GM10248 (cell line): Measurements from ENCODE around the gene SAMHD1.

Experiments used
- CTCF ChIA-PET: fragments of 300-600 bp; sonication (Branson Sonifier 250); formaldehyde crosslinking; extraction: SDS; loops from one replicate; lab custom pipeline; 2021; ENCODE audit warnings: antibody characterized with exemption; lab: Yijun Ruan, JAX
- POLR2A ChIA-PET: fragments of 350-650 bp; sonication (Branson Sonifier 250); formaldehyde crosslinking; extraction: SDS; loops from one replicate; lab custom pipeline; 2020; ENCODE audit warnings: antibody characterized with exemption; lab: Yijun Ruan, JAX
- DNase-seq: peaks from one replicate; pipeline ENCODE4 v3.0.0; 2012; ENCODE audit errors: extremely low spot score
- TF ChIP-seq, protein P1 (sequence below): IDR thresholded peaks from 2 replicates; pipeline ENCODE4 v1.5.1; 2012; ENCODE audit warnings: mild to moderate bottlenecking, low read depth; ENCODE audit errors: extremely low read depth, missing control alignments, control extremely low read depth

The SAMHD1 gene

DNA sequence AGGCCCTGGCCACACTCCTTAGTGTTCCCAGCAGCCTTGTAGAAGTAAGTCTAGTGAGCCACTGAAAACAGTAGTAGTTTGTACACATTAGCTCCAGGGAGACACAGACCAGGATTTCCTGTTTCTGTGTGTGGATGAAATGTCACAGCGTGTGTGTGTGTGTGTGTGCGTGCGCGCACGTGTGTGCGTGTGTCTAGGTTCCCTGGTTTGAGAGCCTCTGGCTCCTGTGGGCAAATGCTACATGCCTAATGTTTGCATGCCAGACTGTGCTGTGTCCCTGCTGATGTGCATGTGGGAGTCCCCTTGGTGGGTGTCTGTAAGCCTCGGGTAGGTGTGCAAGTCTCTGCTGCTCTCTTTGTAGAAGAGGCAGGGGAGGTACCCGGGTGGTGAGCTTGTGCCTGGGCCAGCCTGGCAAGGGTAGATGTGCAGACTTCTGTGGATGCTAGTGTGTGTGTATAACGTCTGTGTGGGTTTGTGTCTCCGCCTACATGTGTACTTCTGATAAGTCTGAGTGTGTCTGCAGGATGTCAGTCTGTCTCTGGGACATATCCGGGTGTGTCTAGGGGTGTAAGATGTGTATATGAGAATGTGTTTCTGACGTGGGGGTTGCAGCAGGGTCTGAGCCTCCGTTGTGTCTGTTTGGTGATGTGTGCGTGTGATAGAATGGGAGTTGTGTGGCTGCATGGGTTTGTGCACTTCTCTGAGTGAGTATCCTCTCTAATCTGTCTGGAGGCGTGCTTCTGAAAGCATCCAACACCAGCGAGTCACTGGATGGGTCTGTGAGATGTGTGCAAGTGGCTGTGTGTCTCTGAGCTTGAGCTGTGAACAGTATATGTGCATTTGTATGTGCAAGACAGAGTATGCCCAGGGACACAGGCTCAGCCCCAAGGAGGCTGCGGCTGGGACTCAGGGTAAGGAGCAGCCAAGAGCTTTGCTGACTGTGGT lies 94.5 kb downstream of the SAMHD1 start:
- DNase-seq: no peak
- TF ChIP-seq, protein P1, sequence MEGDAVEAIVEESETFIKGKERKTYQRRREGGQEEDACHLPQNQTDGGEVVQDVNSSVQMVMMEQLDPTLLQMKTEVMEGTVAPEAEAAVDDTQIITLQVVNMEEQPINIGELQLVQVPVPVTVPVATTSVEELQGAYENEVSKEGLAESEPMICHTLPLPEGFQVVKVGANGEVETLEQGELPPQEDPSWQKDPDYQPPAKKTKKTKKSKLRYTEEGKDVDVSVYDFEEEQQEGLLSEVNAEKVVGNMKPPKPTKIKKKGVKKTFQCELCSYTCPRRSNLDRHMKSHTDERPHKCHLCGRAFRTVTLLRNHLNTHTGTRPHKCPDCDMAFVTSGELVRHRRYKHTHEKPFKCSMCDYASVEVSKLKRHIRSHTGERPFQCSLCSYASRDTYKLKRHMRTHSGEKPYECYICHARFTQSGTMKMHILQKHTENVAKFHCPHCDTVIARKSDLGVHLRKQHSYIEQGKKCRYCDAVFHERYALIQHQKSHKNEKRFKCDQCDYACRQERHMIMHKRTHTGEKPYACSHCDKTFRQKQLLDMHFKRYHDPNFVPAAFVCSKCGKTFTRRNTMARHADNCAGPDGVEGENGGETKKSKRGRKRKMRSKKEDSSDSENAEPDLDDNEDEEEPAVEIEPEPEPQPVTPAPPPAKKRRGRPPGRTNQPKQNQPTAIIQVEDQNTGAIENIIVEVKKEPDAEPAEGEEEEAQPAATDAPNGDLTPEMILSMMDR: no peak
- ChIA-PET POLR2A (no interaction called here), CTCF (interaction anchor here (0.8 to 7.4 kb wide), 7 partner anchors 10 to 83 kb away, joined by 3 to 50 read pairs (median 3); partner anchors contain the start of genes DSN1 and TLDC2)

DNA sequence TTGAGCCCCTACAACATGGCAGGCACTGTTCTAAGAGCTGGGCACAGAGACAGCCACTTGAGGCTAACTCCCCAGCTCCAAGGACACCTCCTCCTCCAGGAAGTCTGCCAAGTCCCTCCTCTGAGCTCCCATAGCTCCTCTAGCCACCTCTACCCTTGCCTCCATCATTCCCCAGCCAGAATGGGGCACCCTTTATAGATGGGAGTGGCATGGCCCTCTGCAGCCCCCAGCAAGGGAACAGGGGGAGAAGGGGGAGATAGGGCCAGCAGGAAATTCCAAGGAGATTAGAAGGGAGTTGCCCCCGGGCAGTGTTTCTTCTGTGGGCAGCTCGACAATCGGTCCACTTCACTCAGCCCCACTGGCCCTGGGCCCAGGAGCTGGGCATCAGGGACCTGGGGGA lies 95.3 kb downstream of the SAMHD1 start:
- POLR2A ChIA-PET: no interaction called here
- no peak for DNase-seq
- TF ChIP-seq, protein P1: no peak
- CTCF ChIA-PET: interaction anchor here (0.8 to 7.4 kb wide), 6 partner anchors 11 to 82 kb away, joined by 3 to 50 read pairs (median 4); partner anchors contain the start of genes DSN1 and TLDC2

DNA sequence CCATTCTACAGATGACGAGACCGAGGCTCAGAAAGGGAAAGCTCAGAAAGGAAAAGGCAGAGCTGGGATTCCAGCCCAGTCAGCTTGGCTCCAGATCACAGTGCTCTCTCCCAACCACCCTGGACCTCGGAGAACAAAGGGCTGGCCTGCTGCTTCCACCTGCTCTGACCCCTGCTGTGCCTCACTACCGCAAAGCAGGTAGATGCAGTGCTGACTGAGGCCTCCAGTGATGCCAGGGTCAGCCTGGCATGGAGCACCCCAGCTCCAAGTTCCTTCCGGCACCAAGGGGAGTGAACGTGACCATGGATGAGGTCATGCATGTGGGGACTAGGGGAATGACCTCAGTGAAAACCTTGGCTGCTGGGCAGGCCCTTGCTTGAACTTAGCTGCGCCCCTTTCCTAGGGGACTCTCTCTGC lies 96.3 kb downstream of the SAMHD1 start:
- POLR2A ChIA-PET: no interaction called here
- CTCF ChIA-PET: interaction anchor here (1.1 to 7.4 kb wide), 6 partner anchors 9 to 47 kb away, joined by 3 to 50 read pairs (median 5); partner anchors contain the start of gene TLDC2
- DNase-seq: no peak
- TF ChIP-seq, protein P1: no peak

DNA sequence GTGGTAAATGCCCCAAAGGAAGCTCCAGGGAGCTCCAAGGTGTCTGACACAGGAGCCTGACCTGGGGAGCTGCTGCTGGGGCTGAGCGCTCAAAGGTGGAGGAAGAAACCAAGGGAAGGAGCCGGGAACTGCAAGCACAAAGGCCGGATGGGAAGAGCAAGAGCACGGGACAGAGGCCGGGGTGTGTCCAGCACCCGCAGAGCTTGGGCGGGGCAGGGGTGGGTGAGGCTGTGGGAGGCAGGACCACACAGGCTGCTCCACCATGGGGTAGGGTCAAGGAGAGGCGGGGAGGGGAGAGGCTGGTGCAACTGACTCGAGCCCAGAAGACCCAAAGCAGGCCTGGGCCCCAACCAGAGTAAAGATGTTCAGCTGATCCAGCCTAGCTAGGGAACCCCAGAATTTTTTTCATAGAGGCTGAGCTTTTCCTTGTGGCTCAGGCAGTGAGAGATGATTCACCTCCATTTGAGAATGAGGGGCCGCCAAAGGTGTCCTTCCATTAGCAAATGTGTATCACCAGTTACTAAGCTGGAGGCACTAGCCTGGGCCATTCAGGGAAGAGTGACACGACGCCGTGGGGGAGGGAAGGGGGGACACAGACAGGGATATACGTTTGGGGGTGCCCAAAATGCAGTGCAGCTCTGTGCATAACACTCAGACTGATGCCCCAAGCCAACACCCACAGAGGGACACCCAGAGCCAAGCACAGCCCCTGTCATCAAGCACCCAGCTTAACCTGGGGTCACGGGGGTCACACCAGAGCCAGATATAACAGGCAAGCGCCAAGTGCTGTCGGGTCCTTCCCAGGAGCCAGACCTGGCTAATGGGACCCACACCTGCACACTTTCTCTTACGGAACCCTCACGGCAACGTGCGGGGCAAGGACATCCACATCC lies 96.9 kb downstream of the SAMHD1 start:
- TF ChIP-seq, protein P1: no peak
- DNase-seq: no peak
- ChIA-PET CTCF (interaction anchor here (0.7 to 7.4 kb wide), 8 partner anchors 9 to 46 kb away, joined by 3 to 50 read pairs (median 4); partner anchors contain the start of gene TLDC2), POLR2A (no interaction called here)

DNA sequence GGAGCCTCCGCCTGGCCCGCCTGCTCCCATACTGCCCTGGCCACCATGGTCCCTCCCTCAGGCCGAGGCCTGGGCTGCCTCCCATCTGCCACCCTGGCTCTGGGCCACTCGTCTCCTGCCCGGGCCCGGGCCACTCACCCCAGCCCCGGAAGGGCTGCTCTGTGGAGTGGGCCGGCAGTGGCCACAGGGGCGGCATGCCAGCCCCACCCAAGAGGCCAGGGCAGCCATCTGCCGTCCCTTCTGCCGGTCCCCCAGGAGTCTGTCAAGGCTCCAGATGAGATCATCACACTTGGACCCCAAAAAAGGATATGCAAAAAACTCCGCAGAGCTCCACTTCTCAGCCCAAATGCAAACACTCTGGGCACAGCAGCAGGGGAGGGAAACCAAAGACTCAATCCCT lies 99.3 kb downstream of the SAMHD1 start:
- ChIA-PET POLR2A (interaction anchor here (1.7 kb wide), 1 partner anchor 16 kb away, joined by 4 read pairs; no protein-coding TSS in a partner anchor), CTCF (interaction anchor here (1.0 to 7.4 kb wide), 5 partner anchors 8 to 35 kb away, joined by 3 to 50 read pairs (median 3); a partner anchor contains a TSS)
- TF ChIP-seq, protein P1: no peak
- no peak for DNase-seq
